ENCODE data around the gene SETD3.

The SETD3 gene

DNA sequence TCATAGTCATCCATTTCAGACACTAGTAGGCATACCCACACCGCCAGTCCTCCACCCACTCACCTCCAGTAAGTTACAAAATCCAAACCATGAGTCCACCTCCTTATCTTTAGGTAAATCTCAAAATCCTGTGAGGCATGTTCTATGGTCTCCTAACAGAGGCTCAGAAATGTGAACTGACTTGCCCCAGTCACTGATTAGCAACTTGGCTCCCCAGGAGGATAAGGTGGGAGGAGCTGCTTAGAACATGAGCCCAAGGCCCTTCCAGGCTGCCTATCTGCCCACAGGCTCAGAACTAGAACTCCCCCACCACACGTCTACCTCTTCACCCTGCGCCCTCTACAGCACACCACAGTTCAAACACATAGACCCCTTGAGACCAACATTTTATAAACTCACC, 19.9 kb downstream of the SETD3 start:
- DNase-seq (ENCODE audit: low read depth in 2 of 2), result no peak

- no peak for DNase-seq (ENCODE audit: low read depth in 2 of 2)
Observed at GRCh38 chr14:99459481-99460100, 21.1 kb downstream of the SETD3 start.

GRCh38 chr14:99454246-99454645, 26.4 kb downstream of the SETD3 start:
- DNase-seq (ENCODE audit: low read depth in 2 of 2), result no peak

DNA sequence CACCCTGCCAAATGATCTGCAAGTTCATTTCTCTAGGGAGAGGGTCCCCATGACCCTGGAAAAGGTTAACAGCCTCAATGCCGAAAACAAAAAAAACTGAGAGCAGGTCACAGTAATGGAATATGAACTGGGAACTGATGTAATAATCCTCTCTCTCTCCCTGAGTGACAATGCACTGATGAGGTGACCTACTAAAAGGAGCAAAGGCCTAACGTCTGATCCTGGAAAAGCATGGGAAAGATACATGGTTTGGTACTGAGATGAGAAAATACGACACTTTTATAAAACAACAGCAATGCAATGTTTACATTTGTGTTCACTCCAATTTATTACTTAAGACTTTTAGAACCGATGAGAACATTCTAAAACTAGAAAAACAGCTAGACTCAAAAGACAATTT, 27.7 kb downstream of the SETD3 start:
- no peak for DNase-seq (ENCODE audit: low read depth in 2 of 2)

- no peak for DNase-seq (ENCODE audit: low read depth in 2 of 2)
Observed at GRCh38 chr14:99451234-99451633, 29.4 kb downstream of the SETD3 start.

DNA sequence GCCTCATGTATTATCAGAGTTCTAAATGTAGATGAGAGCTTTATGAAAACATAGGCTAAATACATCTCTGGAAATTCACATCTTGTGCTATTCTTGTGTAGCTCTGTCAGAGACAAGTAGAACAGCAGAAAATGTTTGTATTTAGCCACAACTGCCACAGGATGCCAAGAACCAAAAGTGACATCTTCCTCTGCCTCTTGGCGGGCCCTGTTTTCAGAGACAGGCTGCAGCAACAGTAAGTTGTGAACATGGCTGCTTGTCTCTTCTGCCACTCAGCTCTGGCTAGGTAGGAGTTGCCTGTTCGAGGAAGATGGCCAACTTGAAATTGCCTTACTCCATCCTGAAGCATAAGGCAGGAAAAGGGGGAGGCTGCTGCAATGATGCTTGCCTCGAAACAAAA, 30.4 kb downstream of the SETD3 start:
- DNase-seq (ENCODE audit: low read depth in 2 of 2), result no peak

- no peak for DNase-seq (ENCODE audit: low read depth in 2 of 2)
Observed at GRCh38 chr14:99447739-99448138, 32.9 kb downstream of the SETD3 start.

- DNase-seq (ENCODE audit: low read depth in 2 of 2), result no peak
Observed at GRCh38 chr14:99445931-99446330, 34.7 kb downstream of the SETD3 start.

- no peak for DNase-seq (ENCODE audit: low read depth in 2 of 2)
Observed at GRCh38 chr14:99441918-99442317, 38.7 kb downstream of the SETD3 start.

DNA sequence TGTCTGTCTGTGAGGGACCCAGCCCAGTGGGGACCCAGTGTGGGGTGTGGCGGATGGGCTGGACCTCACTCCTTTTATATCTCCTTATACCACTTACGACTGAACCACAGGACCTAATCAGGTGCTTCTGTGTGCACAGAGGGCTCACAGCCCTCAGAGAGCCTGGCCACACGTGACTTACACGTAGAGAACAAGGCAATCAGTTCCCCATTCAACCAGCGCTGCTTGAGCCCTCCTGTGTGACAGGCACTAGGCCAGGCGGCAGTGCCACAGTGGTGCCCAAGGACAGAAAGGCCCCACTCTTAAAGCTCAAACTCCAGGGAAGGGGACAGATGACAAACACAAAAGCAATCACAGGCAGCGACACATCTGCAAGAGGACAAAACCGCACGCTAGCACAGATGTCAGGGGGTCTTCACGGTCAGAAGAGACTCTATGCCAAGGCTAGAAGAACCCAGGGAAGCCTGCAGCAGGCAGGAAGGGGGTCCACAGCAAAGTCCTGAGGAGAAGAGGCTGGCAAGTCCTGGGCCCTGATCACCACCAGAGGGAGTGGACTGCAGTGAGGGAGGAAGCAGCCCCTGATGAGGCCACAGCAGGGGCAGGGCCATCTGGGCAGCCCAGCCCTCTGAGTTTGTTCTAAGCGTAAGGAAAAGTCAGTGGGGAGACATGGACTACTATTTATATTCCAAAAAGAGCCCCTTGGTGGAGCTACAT, 39.3 kb downstream of the SETD3 start:
- DNase-seq (ENCODE audit: low read depth in 2 of 2), result no peak

GRCh38 chr14:99440278-99440677, 40.4 kb downstream of the SETD3 start:
- DNase-seq (ENCODE audit: low read depth in 2 of 2), result no peak

- no peak for DNase-seq (ENCODE audit: low read depth in 2 of 2)
Observed at GRCh38 chr14:99437706-99438105, 43.0 kb downstream of the SETD3 start.

- DNase-seq (ENCODE audit: low read depth in 2 of 2), result no peak
Observed at GRCh38 chr14:99436247-99437180, 44.1 kb downstream of the SETD3 start.

GRCh38 chr14:99435327-99435726, 45.3 kb downstream of the SETD3 start:
- DNase-seq (ENCODE audit: low read depth in 2 of 2), result no peak

GRCh38 chr14:99432485-99432884, 48.2 kb downstream of the SETD3 start:
- DNase-seq (ENCODE audit: low read depth in 2 of 2), result no peak

- no peak for DNase-seq (ENCODE audit: low read depth in 2 of 2)
Observed at GRCh38 chr14:99431986-99432385, 48.7 kb downstream of the SETD3 start.

- no peak for DNase-seq (ENCODE audit: low read depth in 2 of 2)
Observed at GRCh38 chr14:99430491-99430890, 50.2 kb downstream of the SETD3 start.

DNA sequence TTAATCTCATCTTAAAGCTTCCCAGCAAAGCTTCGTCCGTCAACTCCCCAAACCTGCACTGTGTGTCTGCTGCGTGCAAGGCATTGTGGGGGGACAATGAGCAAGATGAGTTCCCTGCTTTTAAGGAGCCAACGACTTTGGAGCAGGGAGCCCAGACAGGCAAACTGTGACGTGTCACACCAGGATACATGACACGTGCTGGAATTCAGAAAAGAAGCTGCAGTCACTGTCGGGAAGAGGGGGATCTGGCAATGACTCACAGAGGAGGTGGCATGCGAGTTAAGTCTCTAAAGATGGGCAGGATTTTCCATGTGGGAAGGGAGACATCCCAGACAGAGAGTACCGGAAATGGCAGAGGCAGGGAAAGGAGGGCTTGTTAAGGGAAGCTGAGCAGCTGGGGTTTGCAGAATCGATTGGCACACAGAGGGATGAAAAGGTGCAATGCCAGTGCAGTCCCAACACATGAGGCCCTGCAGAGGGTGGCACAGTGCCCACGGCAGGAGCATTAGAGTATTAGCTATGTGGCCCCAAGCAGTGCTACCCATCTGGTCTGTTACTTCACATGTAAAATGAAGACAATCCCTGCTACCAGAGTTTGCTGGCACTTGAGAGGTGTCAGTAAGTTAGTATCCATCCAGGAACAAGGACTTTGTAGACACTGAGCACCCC, 52.9 kb downstream of the SETD3 start:
- DNase-seq (ENCODE audit: low read depth in 2 of 2), result peak; percentile 36 to 40

GRCh38 chr14:99426813-99427346, 53.8 kb downstream of the SETD3 start:
- no peak for DNase-seq (ENCODE audit: low read depth in 2 of 2)

- no peak for DNase-seq (ENCODE audit: low read depth in 2 of 2)
Observed at GRCh38 chr14:99426265-99426664, 54.4 kb downstream of the SETD3 start.

GRCh38 chr14:99425272-99425681, 55.4 kb downstream of the SETD3 start:
- no peak for DNase-seq (ENCODE audit: low read depth in 2 of 2)

All from fibroblast of skin of left biceps (primary cell).